ENCODE measurements around the gene ATP10A. TPM values are rescaled to one million over a fixed set of nuclear protein-coding genes. Genes with fewer than 3 reads are reported as not detected.

Gene ATP10A
- total and polyA plus RNA-seq, 11 donors = 0.53 to 3.3 (median 1.0) TPM

DNA sequence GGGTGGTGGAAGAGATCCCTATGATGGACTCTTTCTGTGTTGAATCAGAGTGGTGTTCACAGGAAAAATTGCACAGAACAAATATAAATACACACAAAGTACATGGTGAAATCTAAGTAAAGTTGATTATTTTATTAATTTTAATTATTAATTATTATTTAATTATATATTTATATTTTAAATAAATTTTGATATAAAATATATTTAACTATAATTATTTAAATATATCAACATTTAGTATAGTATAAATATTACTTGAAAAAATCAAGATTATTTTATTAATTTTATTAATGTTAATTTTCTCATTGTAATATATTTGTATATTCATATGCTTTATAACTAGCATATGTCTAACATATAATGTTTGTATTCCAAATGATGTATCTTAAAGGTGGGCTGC lies 11.3 kb upstream of the ATP10A start:
- Histone ChIP-seq H3K4me3 (no peak overlapping the region), H3K27ac (no peak overlapping the region), H3K4me1 (no peaks in the 10 kb centered on the region), H3K27me3 (peaks cover 0 to 5% (median 0%) of the 10 kb centered on the region in 9 donors), H3K36me3 (no peaks in the 10 kb centered on the region), H3K9me3 (no peaks in the 10 kb centered on the region)
- no peak for ATAC-seq
- intact Hi-C loops (cut with DNase I) = no loop called here
- no peak for DNase-seq
- TF ChIP-seq, protein P1, sequence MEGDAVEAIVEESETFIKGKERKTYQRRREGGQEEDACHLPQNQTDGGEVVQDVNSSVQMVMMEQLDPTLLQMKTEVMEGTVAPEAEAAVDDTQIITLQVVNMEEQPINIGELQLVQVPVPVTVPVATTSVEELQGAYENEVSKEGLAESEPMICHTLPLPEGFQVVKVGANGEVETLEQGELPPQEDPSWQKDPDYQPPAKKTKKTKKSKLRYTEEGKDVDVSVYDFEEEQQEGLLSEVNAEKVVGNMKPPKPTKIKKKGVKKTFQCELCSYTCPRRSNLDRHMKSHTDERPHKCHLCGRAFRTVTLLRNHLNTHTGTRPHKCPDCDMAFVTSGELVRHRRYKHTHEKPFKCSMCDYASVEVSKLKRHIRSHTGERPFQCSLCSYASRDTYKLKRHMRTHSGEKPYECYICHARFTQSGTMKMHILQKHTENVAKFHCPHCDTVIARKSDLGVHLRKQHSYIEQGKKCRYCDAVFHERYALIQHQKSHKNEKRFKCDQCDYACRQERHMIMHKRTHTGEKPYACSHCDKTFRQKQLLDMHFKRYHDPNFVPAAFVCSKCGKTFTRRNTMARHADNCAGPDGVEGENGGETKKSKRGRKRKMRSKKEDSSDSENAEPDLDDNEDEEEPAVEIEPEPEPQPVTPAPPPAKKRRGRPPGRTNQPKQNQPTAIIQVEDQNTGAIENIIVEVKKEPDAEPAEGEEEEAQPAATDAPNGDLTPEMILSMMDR (IDR thresholded peaks at IDR 0.05) = no peak
- TF ChIP-seq POLR2A (IDR thresholded peaks at IDR 0.05) = no peak

DNA sequence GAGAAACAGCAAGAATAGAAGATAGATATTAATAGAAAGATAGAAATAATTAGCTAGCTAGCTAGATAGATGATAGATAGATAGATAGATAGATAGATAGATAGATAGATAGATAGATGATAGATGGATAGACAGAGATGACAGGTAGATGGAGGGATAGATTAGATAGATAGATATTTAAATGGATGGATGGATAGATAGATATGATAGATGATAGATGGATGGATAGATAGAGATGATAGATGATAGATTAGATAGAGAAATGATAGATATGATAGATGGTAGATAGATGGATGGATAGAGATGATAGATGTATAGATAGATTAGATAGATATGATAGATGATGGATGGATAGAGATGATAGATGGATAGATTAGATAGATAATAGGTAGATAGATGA lies 8.3 kb upstream of the ATP10A start:
- TF ChIP-seq, protein P1 (IDR thresholded peaks at IDR 0.05) = no peak
- no peak for TF ChIP-seq POLR2A (IDR thresholded peaks at IDR 0.05)
- DNase-seq = no peak
- ATAC-seq = no peak
- H3K9me3 ChIP-seq = no peaks in the 10 kb centered on the region
- no peaks in the 10 kb centered on the region for H3K36me3 ChIP-seq
- H3K4me1 ChIP-seq = no peaks in the 10 kb centered on the region
- H3K27ac ChIP-seq = no peak overlapping the region
- no peak overlapping the region for H3K4me3 ChIP-seq
- intact Hi-C loops (cut with DNase I) = no loop called here
- H3K27me3 ChIP-seq = peaks cover 0 to 5% (median 0%) of the 10 kb centered on the region in 9 donors

DNA sequence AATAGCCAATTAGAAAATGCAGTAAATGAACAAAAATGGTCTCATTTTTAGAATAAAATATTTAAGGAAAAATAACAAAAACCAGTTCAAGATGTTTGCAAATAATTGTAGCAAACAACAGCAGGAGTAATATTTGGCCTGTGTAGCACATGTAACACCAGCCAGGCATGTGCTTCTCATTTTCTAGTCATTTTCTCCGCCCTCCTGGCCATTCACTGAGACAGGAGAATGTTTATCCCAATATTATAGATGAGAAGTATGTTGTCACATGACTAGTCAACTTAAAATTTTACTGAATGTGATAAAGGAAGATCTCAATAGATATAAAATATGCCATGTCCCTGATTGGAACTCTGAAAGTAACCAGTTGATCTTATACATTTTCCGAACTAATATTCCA lies 7.8 kb upstream of the ATP10A start:
- WGBS, 4 donors = 88 to 96% (median 92%) methylated on average over 2 of the region's 2 CpGs
- intact Hi-C loops (cut with DNase I) = no loop called here
- no peak for TF ChIP-seq POLR2A (IDR thresholded peaks at IDR 0.05)
- TF ChIP-seq, protein P1 (IDR thresholded peaks at IDR 0.05) = no peak
- Histone ChIP-seq H3K9me3 (no peaks in the 10 kb centered on the region), H3K36me3 (no peaks in the 10 kb centered on the region), H3K4me3 (no peak overlapping the region), H3K27me3 (peaks cover 0 to 5% (median 0%) of the 10 kb centered on the region in 9 donors), H3K27ac (no peak overlapping the region), H3K4me1 (no peaks in the 10 kb centered on the region)
- ATAC-seq (no peak), DNase-seq (no peak)

DNA sequence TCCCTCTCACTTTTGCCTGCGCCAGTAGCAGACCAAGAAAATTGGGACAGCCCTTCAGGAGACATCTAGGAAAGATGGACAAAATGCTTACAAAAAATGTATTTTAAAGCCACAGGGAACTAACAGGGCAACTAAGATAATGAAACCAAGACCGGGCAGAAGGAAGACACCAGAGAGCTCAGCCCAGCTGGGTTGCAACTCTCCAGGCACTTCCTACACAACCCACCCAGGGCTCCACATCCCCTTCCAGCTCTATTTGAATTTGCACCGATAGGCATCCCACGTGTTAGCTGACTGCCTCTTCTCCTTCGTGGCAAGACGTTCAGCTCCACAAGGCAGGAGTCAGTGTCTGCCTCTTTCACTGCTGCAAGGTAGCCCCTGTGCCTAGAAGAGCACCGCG lies 6.6 kb upstream of the ATP10A start:
- no peak overlapping the region for H3K4me3 ChIP-seq
- peaks cover 0 to 5% (median 0%) of the 10 kb centered on the region in 9 donors for H3K27me3 ChIP-seq
- no peaks in the 10 kb centered on the region for H3K36me3 ChIP-seq
- no peaks in the 10 kb centered on the region for H3K9me3 ChIP-seq
- intact Hi-C loops (cut with DNase I) = loop anchor here in 1 of 10 donors (10.0 kb wide), 1 partner anchor 135 kb away; no protein-coding TSS in a partner anchor
- ATAC-seq = no peak
- TF ChIP-seq, protein P1 (IDR thresholded peaks at IDR 0.05) = no peak
- TF ChIP-seq POLR2A (IDR thresholded peaks at IDR 0.05) = no peak
- WGBS, 4 donors = 48 to 64% (median 57%) methylated on average over 8 of the region's 8 CpGs
- H3K4me1 ChIP-seq = no peaks in the 10 kb centered on the region
- no peak overlapping the region for H3K27ac ChIP-seq
- DNase-seq = no peak

All from heart left ventricle (tissue), 16 donors.